ENCODE data around the gene DDX54.
"Not testable (repeated sequence)": the region's sequence is repeated elsewhere in the genome, so short reads cannot be mapped to it uniquely, and the experiment has no call there.

DDX54 gene

DNA sequence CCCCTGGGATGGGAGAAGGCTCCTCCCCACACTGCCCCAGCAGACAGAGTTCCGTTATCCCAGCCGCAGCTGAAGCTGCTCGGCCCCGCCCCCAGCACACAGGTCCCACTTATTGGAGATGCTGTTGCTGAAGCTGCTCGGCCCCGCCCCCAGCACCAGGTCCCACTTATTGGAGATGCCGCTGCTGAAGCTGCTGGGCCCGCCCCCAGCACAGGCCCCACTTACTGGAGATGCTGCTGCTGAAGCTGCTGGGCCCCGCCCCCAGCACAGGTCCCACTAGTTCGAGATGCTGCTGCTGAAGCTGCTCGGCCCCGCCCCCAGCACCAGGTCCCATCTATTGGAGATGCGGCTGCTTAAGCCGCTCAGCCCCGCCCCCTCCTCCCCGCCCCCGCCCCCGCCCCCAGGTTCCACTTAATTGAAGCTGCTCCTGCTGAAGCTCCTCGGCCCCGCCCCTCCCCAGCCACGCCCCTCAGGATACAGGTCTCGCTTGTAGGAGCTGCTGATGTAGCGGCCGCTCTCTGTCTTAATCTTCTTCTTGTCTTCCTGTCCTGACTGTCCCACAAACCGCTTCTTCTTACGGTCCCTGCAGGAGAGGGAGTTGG lies 23.8 kb downstream of the DDX54 start:
- no peak for DNase-seq

GRCh38 chr12:113159937-113160336 lies 25.3 kb downstream of the DDX54 start:
- DNase-seq = no peak

GRCh38 chr12:113158439-113159203 lies 26.7 kb downstream of the DDX54 start:
- no peak for DNase-seq

- no peak for DNase-seq
Measured at GRCh38 chr12:113157218-113157859, 27.9 kb downstream of the DDX54 start.

- DNase-seq = no peak
Measured at GRCh38 chr12:113155646-113156045, 29.6 kb downstream of the DDX54 start.

DNA sequence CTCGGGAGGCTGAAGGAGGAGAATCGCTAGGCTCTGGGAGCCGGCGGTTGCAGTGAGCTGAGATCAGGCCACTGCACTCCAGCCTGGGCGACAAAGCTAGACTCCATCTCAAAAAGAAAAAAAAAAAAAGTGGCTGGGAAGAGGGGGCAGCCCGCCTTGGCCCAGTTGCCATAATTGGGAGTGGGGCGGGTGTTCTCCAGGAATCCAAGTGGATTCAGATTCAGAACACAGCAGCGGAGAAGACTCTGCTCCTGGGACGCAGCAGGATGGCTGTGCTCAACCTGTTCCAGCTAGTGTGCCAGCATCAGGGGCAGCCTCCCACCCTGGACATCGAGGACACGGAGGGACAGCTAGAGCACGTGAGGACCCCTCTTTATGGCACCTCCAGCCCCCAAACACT lies 30.2 kb downstream of the DDX54 start:
- no peak for DNase-seq

DNA sequence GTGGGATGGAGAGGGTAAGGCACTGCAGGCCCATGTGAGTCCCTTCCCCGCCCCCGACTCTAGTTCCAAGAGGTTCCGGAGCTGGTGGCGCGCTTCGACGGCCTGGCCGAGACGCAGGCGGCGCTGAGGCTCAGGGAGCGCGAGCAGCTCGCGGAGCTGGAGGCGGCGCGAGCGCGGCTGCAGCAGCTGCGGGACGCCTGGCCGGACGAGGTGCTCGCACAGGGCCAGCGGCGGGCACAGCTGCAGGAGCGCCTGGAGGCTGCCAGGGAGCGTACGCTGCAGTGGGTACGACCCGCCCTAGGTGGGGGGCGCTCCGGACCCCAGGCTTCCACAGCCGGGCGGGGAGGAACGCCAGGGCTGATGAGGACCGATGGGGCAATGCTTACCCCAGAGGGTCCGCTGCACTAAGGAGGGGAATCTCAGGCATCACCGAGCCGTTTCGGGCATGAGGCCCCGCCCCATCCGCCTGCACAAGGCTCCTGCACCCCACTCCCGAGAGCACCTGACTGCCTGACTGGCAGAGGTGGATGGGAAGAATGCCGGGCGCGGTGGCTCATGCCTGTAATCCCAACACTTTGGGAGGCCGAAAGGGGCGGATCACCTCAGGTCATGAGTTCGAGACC lies 30.8 kb downstream of the DDX54 start:
- no peak for DNase-seq

DNA sequence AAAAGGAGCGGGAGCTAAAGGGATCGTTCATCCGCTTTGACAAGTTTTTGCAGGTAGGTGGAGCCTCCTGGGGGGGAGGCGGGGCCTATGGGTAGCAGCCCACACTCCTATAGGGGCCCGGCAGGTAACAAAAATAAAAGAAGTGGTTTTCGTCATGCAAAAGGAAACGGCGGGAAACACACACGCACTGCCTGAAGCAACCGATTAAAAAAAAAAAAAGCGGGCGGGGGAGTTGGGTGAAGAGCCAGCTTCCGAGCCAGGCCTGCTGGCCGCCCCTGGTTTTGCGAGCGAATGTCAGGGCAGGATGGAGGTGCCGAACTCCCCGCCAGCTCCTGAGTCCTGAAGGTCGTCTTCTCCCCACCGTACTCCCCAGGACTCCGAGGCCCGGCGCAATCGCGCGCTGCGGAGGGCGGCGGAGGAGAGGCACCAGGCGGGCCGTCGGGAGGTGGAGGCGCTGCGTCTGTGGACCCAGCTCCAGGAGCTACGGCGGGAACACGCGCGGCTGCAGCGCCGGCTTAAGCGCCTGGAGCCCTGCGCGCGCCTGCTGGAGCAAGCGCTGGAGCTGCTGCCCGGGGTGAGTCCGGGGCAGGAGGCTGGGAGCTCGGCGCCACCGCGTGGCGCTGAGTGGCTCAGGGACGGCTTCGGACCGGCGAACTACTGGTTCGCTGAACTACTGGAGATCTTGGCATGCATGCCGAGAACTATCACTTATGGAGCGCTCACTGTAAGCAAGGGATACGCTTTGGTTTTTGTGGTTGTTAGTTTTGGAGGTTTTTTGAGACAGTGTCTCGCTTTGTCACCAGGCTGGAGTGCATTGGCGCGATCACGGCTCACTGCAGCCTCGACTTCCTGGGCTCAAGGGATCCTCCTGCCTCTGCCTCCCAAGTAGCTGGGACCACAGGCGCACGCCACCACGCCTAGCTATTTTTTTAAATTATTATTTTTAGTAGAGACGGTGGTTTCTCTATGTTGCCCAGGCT lies 32.2 kb downstream of the DDX54 start:
- peak; percentile 65 for DNase-seq

DNA sequence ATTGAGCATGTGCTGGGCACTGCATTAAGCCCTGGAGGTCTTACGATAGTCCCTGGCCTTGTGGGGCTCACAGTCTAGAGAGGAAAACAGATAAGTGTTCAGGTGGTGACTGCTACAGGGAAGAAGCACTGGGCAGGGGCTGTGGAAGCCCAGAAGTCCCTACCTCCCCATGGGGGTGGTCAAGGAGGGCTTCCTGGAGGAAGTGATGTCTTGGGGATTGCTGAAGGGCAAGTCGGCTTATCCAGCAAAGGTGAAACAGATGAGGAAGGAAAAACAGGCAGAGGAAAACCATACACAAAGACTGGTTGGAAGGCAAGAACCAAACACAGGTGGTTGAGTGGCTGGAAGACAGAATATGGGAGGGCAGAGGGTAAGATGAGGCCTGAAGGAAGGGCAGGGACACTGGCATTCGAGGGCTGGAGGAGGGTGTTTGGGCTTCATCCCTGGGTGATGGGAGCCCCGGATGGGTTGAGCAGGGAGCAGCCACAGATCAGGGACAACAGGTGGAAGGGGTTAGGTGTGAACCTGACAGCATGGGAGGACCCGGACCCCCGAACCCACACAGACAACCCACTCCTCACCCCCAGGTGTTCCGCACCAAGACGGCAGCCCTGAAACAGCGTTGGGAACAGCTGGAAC lies 33.0 kb downstream of the DDX54 start:
- no peak for DNase-seq

DNA sequence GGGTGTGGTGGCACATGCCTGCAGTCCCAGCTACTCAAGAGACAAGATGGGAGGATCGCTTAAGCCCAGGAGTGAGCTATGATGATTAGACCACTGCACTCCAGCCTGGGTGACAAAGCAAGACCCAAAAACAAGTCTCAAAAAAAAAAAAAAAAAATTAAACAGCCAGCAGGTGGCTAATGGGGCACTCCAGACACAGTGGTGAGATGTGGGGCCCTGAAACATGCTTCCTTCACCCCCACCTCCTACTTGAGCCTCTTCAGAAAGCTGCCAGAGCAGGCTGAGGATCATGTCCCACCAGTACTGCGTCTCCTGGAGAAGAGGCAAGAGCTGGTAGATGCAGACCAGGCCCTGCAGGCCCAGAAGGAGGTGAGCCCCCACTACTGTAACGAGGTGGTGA lies 33.6 kb downstream of the DDX54 start:
- DNase-seq = no peak

DNA sequence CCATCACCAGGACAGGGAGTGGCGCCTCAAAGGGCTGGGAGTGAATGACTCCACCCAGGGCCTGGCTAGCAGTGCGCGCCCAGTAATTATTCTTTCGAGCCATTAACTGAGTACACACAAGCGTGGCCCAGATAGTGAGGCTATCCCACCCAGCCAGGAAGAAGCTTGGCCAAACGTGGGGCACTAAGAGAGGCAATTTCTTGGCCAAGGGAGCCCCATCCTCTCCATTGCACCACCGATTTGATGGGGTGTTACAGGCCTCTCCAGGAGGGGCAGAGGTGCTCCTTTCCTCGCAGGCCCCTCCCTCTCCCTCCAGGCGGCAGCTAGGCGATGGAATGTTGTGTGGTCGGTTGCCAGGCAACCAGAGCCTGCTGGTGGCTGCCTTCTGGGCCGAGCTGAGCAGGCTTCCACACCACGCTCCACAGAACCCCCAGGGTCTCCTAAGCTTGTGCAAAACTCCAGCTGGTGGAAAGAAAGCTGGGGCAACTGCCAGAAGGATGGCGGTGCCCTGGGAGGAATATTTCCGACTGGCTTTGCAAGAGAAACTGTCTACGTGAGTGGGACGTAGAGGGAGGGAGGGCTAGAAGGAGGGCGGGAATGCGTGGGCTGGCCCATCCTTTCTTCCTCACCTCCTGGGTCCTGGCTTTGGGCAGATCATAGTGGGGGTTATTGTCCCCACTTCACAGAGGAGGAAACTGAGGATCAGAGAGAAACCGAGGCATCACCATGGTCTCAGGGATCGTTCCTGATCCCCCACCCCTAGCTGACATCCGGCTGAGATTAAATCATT lies 35.7 kb downstream of the DDX54 start, which contains the start of gene CFAP73:
CFAP73 (plus strand) TSS at position 364 of the 790 bp plus-strand sequence; CDS start at position 498, 134 bp downstream.
- no peak for DNase-seq

GRCh38 chr12:113146999-113147398 lies 38.3 kb downstream of the DDX54 start:
- DNase-seq = no peak

DNA sequence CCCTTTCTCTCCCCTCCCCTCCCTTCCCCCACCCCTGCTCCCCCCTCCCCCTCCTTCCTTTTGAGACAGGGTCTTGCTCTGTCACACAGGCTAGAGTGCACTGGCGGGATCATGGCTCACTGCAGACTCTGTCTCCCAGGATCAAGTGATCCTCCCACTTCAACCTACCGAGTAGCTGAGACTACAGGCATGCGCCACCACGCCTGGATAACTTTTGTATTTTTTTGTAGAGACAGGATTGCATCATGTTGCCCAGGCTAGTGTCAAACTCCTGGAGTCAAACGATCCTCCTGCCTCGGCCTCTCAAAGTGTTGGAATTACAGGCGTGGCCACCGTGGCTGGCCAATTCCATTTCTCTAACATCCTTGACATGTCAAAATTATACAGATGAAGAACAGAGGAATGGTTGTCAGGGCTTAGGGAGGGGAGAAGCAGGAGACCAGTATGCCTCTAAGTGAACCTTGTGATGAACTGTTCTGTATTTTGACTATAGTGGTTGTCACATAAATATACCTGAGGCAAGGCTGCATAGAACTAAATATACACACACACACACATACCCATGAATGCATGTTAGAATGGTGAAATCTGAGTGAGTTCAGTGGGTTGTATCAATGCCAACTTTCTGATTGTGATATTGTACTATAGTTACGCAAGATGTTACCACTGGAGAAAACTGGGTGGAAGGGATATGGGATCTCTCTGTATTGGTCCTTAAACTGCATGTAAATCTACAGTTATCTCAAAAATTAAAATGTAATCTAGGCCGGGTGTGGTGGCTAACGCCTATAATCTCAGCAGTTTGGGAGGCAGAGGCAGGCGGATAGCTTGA lies 39.3 kb downstream of the DDX54 start:
- no peak for DNase-seq

DNA sequence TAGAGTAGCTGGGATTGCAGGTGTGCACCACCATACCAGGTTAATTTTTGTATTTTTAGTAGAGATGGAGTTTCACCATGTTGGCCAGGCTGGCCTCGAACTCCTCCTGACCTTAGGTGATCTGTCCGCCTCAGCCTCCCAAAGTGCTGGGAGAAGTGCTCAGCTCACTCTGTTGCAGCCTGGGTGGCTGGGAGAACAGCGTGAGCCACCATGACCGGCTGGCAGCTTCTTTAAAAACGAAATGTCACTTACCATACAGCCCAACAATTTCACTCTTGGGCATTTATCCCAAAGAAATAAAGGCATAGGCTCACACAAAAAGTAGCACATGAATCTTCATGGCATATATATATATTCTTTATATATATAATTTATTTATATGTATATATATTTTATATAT lies 40.5 kb downstream of the DDX54 start:
- no peak for DNase-seq

DNA sequence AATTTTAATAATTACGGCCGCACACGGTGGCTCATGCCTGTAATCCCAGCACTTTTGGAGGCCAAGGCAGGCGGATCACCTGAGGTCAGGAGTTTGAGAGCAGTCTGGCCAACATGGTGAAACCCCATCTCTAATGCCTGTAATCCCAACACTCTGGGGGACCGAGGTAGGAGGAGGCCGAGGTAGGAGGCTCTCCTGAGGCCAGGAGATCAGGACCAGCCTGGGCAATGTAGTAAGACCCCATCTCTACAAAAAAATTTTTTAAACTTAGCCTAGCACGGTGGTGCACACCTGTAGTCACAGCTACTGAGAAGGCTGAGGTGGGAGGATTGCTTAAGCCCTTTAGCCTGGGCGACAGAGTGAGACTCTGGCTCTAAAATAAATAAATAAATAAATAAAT lies 41.3 kb downstream of the DDX54 start:
- DNase-seq = no peak

DNA sequence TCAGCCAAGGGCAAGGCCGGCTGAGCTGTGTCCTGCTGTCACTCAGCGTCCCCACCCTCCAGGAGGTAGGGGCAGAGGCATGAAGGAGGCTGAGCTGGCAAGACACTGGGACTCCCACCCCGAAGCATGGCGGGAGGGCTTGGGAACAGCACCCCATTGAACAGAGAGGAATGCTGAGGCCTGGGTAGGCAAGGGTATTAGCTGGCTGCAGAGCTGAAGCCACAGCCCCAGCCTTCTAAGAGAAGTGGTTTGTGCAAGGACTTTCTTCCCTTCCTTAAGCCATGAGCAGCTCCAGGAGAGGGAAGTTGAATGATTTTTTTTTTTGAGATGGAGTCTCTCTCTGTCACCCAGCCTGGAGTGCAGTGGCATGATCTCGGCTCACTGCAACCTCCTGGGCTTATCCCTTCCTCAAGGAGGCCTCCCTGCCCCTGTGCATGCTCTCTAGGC lies 42.4 kb downstream of the DDX54 start:
- no peak for DNase-seq

DNA sequence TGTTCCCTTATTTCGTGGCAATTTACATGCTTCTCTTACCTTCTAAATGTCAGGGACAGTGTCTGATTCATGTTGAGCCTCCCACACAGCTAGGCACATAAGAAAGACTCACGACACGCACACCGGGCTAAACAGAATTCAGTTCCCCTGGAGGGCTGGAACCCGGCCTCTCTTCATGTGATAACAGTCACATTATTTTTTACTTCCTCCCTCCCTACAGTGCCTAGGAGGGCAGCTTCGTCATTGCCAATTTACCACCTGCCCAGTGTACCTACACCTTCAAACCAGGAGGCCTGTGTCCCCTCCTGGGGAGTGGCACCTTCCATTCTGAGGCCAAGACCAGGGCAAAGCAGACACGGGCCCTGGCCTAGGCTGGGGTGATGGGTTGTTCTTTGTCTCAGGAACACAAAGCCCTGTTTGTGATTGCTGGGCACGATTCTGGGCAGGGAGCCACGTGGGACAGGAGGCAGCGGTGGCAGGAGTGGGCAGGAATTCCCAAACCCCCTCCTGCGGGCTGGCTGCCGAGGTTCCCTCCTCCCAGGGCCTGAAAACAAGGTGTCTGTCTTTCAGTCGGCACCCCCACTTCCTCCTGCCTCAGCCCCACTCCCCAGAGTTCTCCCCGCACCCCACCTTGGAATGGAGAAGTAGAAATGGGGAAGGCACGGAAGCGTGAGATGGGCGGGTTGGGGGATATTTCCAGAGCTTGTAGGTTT lies 42.9 kb downstream of the DDX54 start:
- no peak for DNase-seq

GRCh38 chr12:113141716-113142115 lies 43.6 kb downstream of the DDX54 start:
- DNase-seq = not testable (repeated sequence)

DNA sequence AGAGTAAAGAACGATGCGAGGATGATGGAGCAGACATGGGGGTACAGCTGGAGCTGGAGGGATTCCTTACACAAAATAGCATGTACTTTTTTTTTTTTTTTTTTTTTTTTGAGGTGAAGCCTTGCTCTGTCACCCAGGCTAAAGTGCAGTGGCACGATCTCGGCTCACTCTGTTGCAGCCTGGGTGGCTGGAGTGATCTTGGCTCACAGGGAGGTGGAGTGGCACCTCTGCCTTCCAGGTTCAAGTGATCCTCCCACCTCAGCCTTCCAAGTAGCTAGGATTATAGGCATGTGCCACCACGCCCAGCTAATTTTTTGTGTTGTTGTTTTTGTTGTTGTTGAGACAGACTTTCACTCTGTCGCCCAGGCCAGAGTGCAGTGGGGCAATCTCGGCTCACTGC lies 44.6 kb downstream of the DDX54 start:
- DNase-seq = no peak

All from KG1 (cell line).